ENCODE results near the gene STK32B.
"Not testable (repeated sequence)": the region's sequence is repeated elsewhere in the genome, so short reads cannot be mapped to it uniquely, and the experiment has no call there.

STK32B gene

GRCh38 chr4:5276475-5277075 lies 225.3 kb downstream of the STK32B start:
- POLR2A ChIA-PET, result no interaction called here
- TF ChIP-seq CTCF (IDR thresholded peaks at IDR 0.05; ENCODE audit: control extremely low read depth, extremely low read depth, low read depth, missing control alignments), result no peak
- no peak for DNase-seq (ENCODE audit: extremely low spot score)

DNA sequence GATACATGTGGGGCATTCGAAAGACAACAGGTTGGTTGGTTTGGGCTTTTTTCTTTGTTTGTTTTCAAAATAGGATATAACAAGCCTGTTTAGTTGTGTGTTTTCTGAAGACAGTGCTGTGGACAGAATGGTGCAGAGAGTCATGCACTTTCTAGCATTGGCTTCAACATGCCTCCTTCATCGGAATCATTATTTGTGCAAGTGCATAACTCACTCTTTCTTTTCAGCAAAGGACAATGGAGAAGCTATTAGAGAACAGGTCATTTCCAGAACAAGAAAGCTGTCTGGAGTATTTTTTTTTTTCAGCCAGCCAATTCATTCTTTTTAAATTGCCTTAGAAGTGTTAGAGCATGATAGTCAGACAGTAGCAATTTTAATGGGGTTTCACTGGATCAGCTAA lies 225.8 kb downstream of the STK32B start:
- TF ChIP-seq CTCF (IDR thresholded peaks at IDR 0.05; ENCODE audit: control extremely low read depth, extremely low read depth, low read depth, missing control alignments), result no peak
- CTCF ChIA-PET, result no interaction called here
- POLR2A ChIA-PET, result no interaction called here
- DNase-seq (ENCODE audit: extremely low spot score), result no peak

More at GRCh38 chr4:5276475-5277075, 225.3 kb downstream of the STK32B start:
- CTCF ChIA-PET, result no interaction called here

DNA sequence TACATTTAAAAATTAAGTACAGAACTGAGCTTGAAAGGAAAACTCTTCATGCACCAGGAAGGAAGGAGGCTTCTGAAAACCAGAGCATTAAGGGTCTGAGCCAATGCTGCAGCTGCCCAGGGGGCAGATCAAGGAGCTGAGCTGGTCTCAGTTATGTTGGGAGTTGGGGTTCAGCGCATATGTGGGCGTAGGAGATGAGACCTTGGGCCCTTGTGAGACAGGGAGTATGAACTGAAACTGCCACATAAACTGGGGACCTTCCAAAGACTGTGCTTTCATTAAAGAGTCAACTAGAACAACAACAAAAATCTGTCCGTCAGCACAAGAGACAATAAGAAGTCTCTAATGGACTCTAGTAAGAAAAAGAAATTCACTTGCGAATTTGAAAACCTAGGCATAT lies 226.9 kb downstream of the STK32B start:
- ChIA-PET POLR2A (no interaction called here), CTCF (no interaction called here)
- no peak for TF ChIP-seq CTCF (IDR thresholded peaks at IDR 0.05; ENCODE audit: control extremely low read depth, extremely low read depth, low read depth, missing control alignments)

GRCh38 chr4:5280069-5280468 lies 228.8 kb downstream of the STK32B start:
- CTCF ChIA-PET; POLR2A ChIA-PET; DNase-seq (ENCODE audit: extremely low spot score): not testable (repeated sequence)

More for the DNA sequence above, 226.9 kb downstream of the STK32B start:
- DNase-seq (ENCODE audit: extremely low spot score), result no peak

DNA sequence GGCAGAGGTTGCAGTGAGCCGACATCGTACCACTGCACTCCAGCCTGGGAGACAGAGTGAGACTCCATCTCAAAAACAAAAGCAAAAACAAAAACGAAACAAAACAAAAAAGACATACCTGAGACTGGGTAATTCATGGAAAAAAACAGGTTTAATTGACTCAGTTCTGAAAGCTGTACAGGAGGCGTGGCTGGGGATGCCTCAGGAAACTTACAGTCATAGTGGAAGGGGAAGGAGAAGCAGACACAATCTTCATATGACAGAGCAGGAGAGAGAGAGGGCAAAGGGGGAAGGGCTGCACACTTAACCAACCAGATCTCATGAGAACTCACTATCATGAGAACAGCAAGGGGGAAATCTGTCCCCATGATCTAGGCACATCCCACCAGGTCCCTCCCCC lies 229.5 kb downstream of the STK32B start:
- no peak for DNase-seq (ENCODE audit: extremely low spot score)
- TF ChIP-seq CTCF (IDR thresholded peaks at IDR 0.05; ENCODE audit: control extremely low read depth, extremely low read depth, low read depth, missing control alignments), result no peak
- ChIA-PET CTCF (no interaction called here), POLR2A (no interaction called here)

GRCh38 chr4:5283837-5284236 lies 232.6 kb downstream of the STK32B start:
- CTCF ChIA-PET, result no interaction called here
- POLR2A ChIA-PET, result no interaction called here
- no peak for TF ChIP-seq CTCF (IDR thresholded peaks at IDR 0.05; ENCODE audit: control extremely low read depth, extremely low read depth, low read depth, missing control alignments)

DNA sequence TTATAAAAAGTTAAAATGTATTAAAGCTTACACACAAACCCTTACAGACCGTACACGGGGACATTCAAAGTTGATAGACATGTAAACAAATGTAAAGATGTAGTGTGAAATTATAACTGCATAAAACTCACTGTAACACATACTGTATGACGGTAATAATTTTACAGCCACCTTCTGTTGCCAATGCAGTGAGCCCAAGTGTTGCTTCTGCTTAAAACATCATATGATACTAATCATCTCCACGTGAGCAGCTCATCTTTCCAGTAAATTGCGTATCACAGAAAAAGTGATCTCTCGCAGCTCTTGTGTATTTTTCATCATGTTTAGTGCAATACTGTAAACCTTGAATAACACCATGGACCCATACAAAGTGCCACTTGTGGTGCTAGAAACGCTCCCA lies 233.2 kb downstream of the STK32B start:
- TF ChIP-seq CTCF (IDR thresholded peaks at IDR 0.05; ENCODE audit: control extremely low read depth, extremely low read depth, low read depth, missing control alignments), result no peak
- POLR2A ChIA-PET, result no interaction called here
- DNase-seq (ENCODE audit: extremely low spot score), result no peak
- CTCF ChIA-PET, result no interaction called here

More at GRCh38 chr4:5283837-5284236, 232.6 kb downstream of the STK32B start:
- no peak for DNase-seq (ENCODE audit: extremely low spot score)

Measured in GM10248 (cell line).